Naive thymus-derived CD4-positive, alpha-beta T cell (primary cell): ENCODE data around the gene GXYLT2. TPM values are rescaled to one million over a fixed set of nuclear protein-coding genes. Genes with fewer than 3 reads are reported as not detected.

Experiments used
- ATAC-seq: fragments of 150-1000 bp; cut with Tn5 transposase; 2 replicates; pipeline ENCODE4 v1.10.0; 2021; ENCODE audit warnings: mild to moderate bottlenecking, moderate library complexity
- CTCF ChIA-PET: fragments of 350-600 bp; sonication (Branson Sonifier 250); formaldehyde crosslinking; loops from one replicate; lab custom pipeline; 2021; ENCODE audit warnings: antibody characterized with exemption; lab: Charles Lee
- POLR2A ChIA-PET: fragments of 350-600 bp; sonication (Branson Sonifier 250); formaldehyde crosslinking; loops from one replicate; lab custom pipeline; 2021; ENCODE audit warnings: antibody characterized with exemption, inconsistent platforms; lab: Charles Lee
- DNase-seq, 9 donors: peaks; one replicate each; pipeline versions ENCODE4 v3.0.0 to v3.0.0-alpha.2; 2020 to 2022; ENCODE audit warnings: mixed read lengths in 1 of 9
- H3K27ac ChIP-seq: one replicate; pipeline ENCODE4 v1.7.0; 2013; ENCODE audit warnings: mild to moderate bottlenecking, low read depth, low read length, moderate library complexity
- H3K27me3 ChIP-seq, 2 donors: one replicate each; pipeline ENCODE4 v1.7.0; 2013; ENCODE audit warnings: low read length in 2 of 2, mild to moderate bottlenecking in 2 of 2, moderate library complexity in 2 of 2; ENCODE audit not compliant: control insufficient read depth in 2 of 2, insufficient read depth in 2 of 2
- H3K36me3 ChIP-seq, 3 experiments: 1 replicate in 2 of 3; 2 replicates in 1 of 3; pipeline ENCODE4 v1.7.0; 2013; ENCODE audit warnings: low read length in 3 of 3, mild to moderate bottlenecking in 3 of 3, moderate library complexity in 1 of 3; ENCODE audit not compliant: insufficient read depth in 3 of 3, control insufficient read depth in 2 of 3
- H3K4me1 ChIP-seq, 2 donors: one replicate each; pipeline ENCODE4 v1.7.0; 2013; ENCODE audit warnings: low read length in 2 of 2, mild to moderate bottlenecking in 2 of 2, moderate library complexity in 1 of 2; ENCODE audit not compliant: control insufficient read depth in 2 of 2, insufficient read depth in 2 of 2
- H3K4me3 ChIP-seq: 2 replicates; pipeline ENCODE4 v1.7.0; 2013; ENCODE audit warnings: mild to moderate bottlenecking, low read length
- H3K9me3 ChIP-seq, 3 experiments: 1 replicate in 2 of 3; 2 replicates in 1 of 3; pipeline ENCODE4 v1.7.0; 2013; ENCODE audit warnings: low read length in 3 of 3; ENCODE audit not compliant: control insufficient read depth in 2 of 3
- H3K27ac Mint-ChIP-seq, 9 donors: one replicate each; pipeline ENCODE4 v1.8.0; 2020 to 2022; ENCODE audit warnings: mixed read lengths in 9 of 9, mild to moderate bottlenecking in 8 of 9, moderate library complexity in 5 of 9, inconsistent platforms in 2 of 9
- H3K27me3 Mint-ChIP-seq, 5 donors: one replicate each; pipeline ENCODE4 v1.8.0; 2021 to 2022; ENCODE audit warnings: mixed read lengths in 5 of 5, mild to moderate bottlenecking in 1 of 5
- H3K36me3 Mint-ChIP-seq, 5 donors: one replicate each; pipeline ENCODE4 v1.8.0; 2020 to 2022; ENCODE audit warnings: mixed read lengths in 5 of 5, mild to moderate bottlenecking in 3 of 5, inconsistent platforms in 1 of 5
- H3K4me1 Mint-ChIP-seq, 7 donors: one replicate each; pipeline ENCODE4 v1.8.0; 2020 to 2022; ENCODE audit warnings: mixed read lengths in 7 of 7, mild to moderate bottlenecking in 3 of 7, inconsistent platforms in 1 of 7
- H3K4me3 Mint-ChIP-seq, 10 donors: one replicate each; pipeline ENCODE4 v1.8.0; 2020 to 2022; ENCODE audit warnings: mild to moderate bottlenecking in 10 of 10, mixed read lengths in 10 of 10, moderate library complexity in 6 of 10, inconsistent platforms in 2 of 10
- H3K9me3 Mint-ChIP-seq, 11 donors: one replicate each; pipeline ENCODE4 v1.8.0; 2020 to 2022; ENCODE audit warnings: mixed read lengths in 11 of 11, mild to moderate bottlenecking in 4 of 11, inconsistent platforms in 1 of 11, moderate library complexity in 1 of 11
- intact Hi-C, 2 donors: fragments of 100-400 bp; cut with micrococcal nuclease; formaldehyde crosslinking; loops; one replicate each; pipeline ENCODE4 v1.15.1; 2023
- polyA plus RNA-seq, 2 donors: library from polyadenylated mRNA; unstranded; fragments of 300-500 nt; fragmentation: Illumina TruSeq; gene quantifications; one replicate each; pipeline ENCODE4 v1.2.3, GENCODE V29; 2021
- total RNA-seq, 6 experiments: library from RNA in 5 of 6; stranded (reverse) in 5 of 6; gene quantifications; 1 replicate in 5 of 6; 2 replicates in 1 of 6; pipeline ENCODE4 v1.2.3 and lab custom pipeline; 2021 to 2026

The GXYLT2 gene
- total and polyA plus RNA-seq, 7 experiments from 2014 or later: not detected

- peaks cover 0 to 10% (median 0%) of the 10 kb centered on the region in 3 experiments for H3K36me3 ChIP-seq
- H3K4me1 Mint-ChIP-seq: peaks cover 34 to 67% (median 51%) of the 10 kb centered on the region in 7 donors
Measured at GRCh38 chr3:72847751-72848702, 39.8 kb upstream of the GXYLT2 start, which contains the start of gene SHQ1. SHQ1 (minus strand) TSS chr3:72848445; CDS start chr3:72848340, 105 bp downstream.

GRCh38 chr3:72848703-72849081 is 39.2 kb upstream of the GXYLT2 start:
- H3K27me3 Mint-ChIP-seq: peaks cover 0 to 7% (median 0%) of the 10 kb centered on the region in 5 donors
- no peaks in the 10 kb centered on the region for H3K9me3 Mint-ChIP-seq
- intact Hi-C loops: loop anchor here (1.0 to 5.0 kb wide), 11 partner anchors 26 to 1126 kb away; partner anchors contain the start of genes RYBP (in 2 of the 2), EIF4E3 (in 1 of the 2) and PPP4R2 (in 1 of the 2)
- peak overlapping the region; percentile 93 to 100 (median 98) for H3K4me3 Mint-ChIP-seq
- peak; percentile 44 for ATAC-seq
- peaks cover 33 to 62% (median 51%) of the 10 kb centered on the region in 7 donors for H3K4me1 Mint-ChIP-seq
- peaks cover 14 to 16% of the 10 kb centered on the region in 2 donors for H3K4me1 ChIP-seq
- ChIA-PET CTCF (interaction anchor here (2.3 to 3.0 kb wide), 2 partner anchors 208 to 238 kb away, joined by 6 to 20 read pairs; no protein-coding TSS in a partner anchor), POLR2A (interaction anchor here (0.9 to 1.5 kb wide), 3 partner anchors 28 to 110 kb away, joined by 3 read pairs; no protein-coding TSS in a partner anchor)
- peak overlapping the region; percentile 80 to 92 (median 89) for H3K27ac Mint-ChIP-seq
- H3K36me3 ChIP-seq: peaks cover 0 to 10% (median 0%) of the 10 kb centered on the region in 3 experiments
- peak overlapping the region; percentile 71 for H3K27ac ChIP-seq
- H3K9me3 ChIP-seq: no peaks in the 10 kb centered on the region
- peak overlapping the region; percentile 92 for H3K4me3 ChIP-seq
- DNase-seq: peak in 2 of 9 donors; percentile 26 to 63
- H3K27me3 ChIP-seq: no peaks in the 10 kb centered on the region
- H3K36me3 Mint-ChIP-seq: peaks cover 0 to 4% (median 0%) of the 10 kb centered on the region in 5 donors

More at GRCh38 chr3:72847751-72848702, 39.8 kb upstream of the GXYLT2 start, which contains the start of gene SHQ1:
- ChIA-PET POLR2A (interaction anchor here (0.6 to 1.5 kb wide), 4 partner anchors 27 to 1120 kb away, joined by 3 read pairs; no protein-coding TSS in a partner anchor), CTCF (interaction anchor here (0.7 to 2.3 kb wide), 3 partner anchors 18 to 209 kb away, joined by 3 to 6 read pairs (median 4); no protein-coding TSS in a partner anchor)
- Histone ChIP-seq H3K4me1 (peaks cover 14 to 16% of the 10 kb centered on the region in 2 donors), H3K4me3 (peak within 1 kb of the TSS; percentile 92), H3K9me3 (no peaks in the 10 kb centered on the region), H3K27me3 (no peaks in the 10 kb centered on the region), H3K27ac (peak within 1 kb of the TSS; percentile 71)
- H3K4me3 Mint-ChIP-seq: peak within 1 kb of the TSS; percentile 93 to 100 (median 98)
- H3K27me3 Mint-ChIP-seq: peaks cover 0 to 7% (median 0%) of the 10 kb centered on the region in 5 donors
- peak; percentile 96 for ATAC-seq
- no peaks in the 10 kb centered on the region for H3K9me3 Mint-ChIP-seq
- intact Hi-C loops: loop anchor here (1.0 to 5.0 kb wide), 11 partner anchors 26 to 1125 kb away; partner anchors contain the start of genes RYBP (in 2 of the 2), EIF4E3 (in 1 of the 2) and PPP4R2 (in 1 of the 2)
- DNase-seq: peak; percentile 87 to 94 (median 92)
- peaks cover 0 to 10% (median 3%) of the 10 kb centered on the region in 5 donors for H3K36me3 Mint-ChIP-seq
- peak within 1 kb of the TSS; percentile 80 to 92 (median 89) for H3K27ac Mint-ChIP-seq

- intact Hi-C loops: no loop called here
- Mint-ChIP-seq H3K36me3 (no peaks in the 10 kb centered on the region), H3K9me3 (no peaks in the 10 kb centered on the region), H3K4me3 (no peak overlapping the region), H3K4me1 (peaks cover 0 to 5% (median 4%) of the 10 kb centered on the region in 7 donors), H3K27ac (no peak overlapping the region), H3K27me3 (peaks cover 0 to 9% (median 0%) of the 10 kb centered on the region in 5 donors)
- CTCF ChIA-PET: no interaction called here
- DNase-seq (no peak), ATAC-seq (no peak)
- Histone ChIP-seq H3K4me3 (no peak overlapping the region), H3K27ac (no peak overlapping the region), H3K9me3 (no peaks in the 10 kb centered on the region), H3K4me1 (no peaks in the 10 kb centered on the region), H3K36me3 (no peaks in the 10 kb centered on the region), H3K27me3 (peaks cover 0 to 2% of the 10 kb centered on the region in 2 donors)
- POLR2A ChIA-PET: interaction anchor here (0.6 kb wide), 1 partner anchor 140 kb away, joined by 3 read pairs; no protein-coding TSS in a partner anchor
Measured at GRCh38 chr3:72855001-72855400, 32.8 kb upstream of the GXYLT2 start.

- DNase-seq: no peak
- Histone ChIP-seq H3K36me3 (no peaks in the 10 kb centered on the region), H3K4me1 (no peaks in the 10 kb centered on the region), H3K4me3 (no peak overlapping the region), H3K27ac (no peak overlapping the region), H3K9me3 (no peaks in the 10 kb centered on the region), H3K27me3 (no peaks in the 10 kb centered on the region)
- peaks cover 0 to 4% (median 0%) of the 10 kb centered on the region in 5 donors for H3K27me3 Mint-ChIP-seq
- ChIA-PET POLR2A (no interaction called here), CTCF (interaction anchor here (1.2 kb wide), 1 partner anchor 230 kb away, joined by 3 read pairs; no protein-coding TSS in a partner anchor)
- H3K27ac Mint-ChIP-seq: no peak overlapping the region
- no peak for ATAC-seq
- H3K36me3 Mint-ChIP-seq: no peaks in the 10 kb centered on the region
- no peaks in the 10 kb centered on the region for H3K4me1 Mint-ChIP-seq
- intact Hi-C loops: no loop called here
- H3K4me3 Mint-ChIP-seq: no peak overlapping the region
- no peaks in the 10 kb centered on the region for H3K9me3 Mint-ChIP-seq
Measured at GRCh38 chr3:72860053-72860452, 27.8 kb upstream of the GXYLT2 start.

- no peak overlapping the region for H3K27ac Mint-ChIP-seq
- H3K27me3 Mint-ChIP-seq: no peaks in the 10 kb centered on the region
- no peaks in the 10 kb centered on the region for H3K9me3 Mint-ChIP-seq
- no peaks in the 10 kb centered on the region for H3K9me3 ChIP-seq
- no peak overlapping the region for H3K4me3 ChIP-seq
- H3K27ac ChIP-seq: no peak overlapping the region
- CTCF ChIA-PET: no interaction called here
- no peaks in the 10 kb centered on the region for H3K36me3 Mint-ChIP-seq
- no peak overlapping the region for H3K4me3 Mint-ChIP-seq
- no peaks in the 10 kb centered on the region for H3K4me1 Mint-ChIP-seq
- H3K36me3 ChIP-seq: no peaks in the 10 kb centered on the region
- H3K4me1 ChIP-seq: no peaks in the 10 kb centered on the region
- H3K27me3 ChIP-seq: no peaks in the 10 kb centered on the region
- DNase-seq (no peak), ATAC-seq (no peak)
- intact Hi-C loops: no loop called here
- POLR2A ChIA-PET: no interaction called here
Measured at GRCh38 chr3:72860846-72861245, 27.0 kb upstream of the GXYLT2 start.

- intact Hi-C loops: no loop called here
Measured at GRCh38 chr3:72862314-72863090, 25.3 kb upstream of the GXYLT2 start.

More at GRCh38 chr3:72862314-72863090, 25.3 kb upstream of the GXYLT2 start:
- H3K27ac Mint-ChIP-seq: peak overlapping the region in 1 of 9 donors; percentile 31
- no peaks in the 10 kb centered on the region for H3K9me3 ChIP-seq
- H3K4me3 ChIP-seq: no peak overlapping the region
- H3K27me3 Mint-ChIP-seq: peaks cover 0 to 8% (median 0%) of the 10 kb centered on the region in 5 donors
- no peak overlapping the region for H3K27ac ChIP-seq
- no peaks in the 10 kb centered on the region for H3K4me1 Mint-ChIP-seq
- no peaks in the 10 kb centered on the region for H3K36me3 Mint-ChIP-seq
- no peak overlapping the region for H3K4me3 Mint-ChIP-seq
- H3K4me1 ChIP-seq: no peaks in the 10 kb centered on the region
- no peaks in the 10 kb centered on the region for H3K27me3 ChIP-seq
- CTCF ChIA-PET: no interaction called here
- ATAC-seq (no peak), DNase-seq (no peak)
- H3K9me3 Mint-ChIP-seq: no peaks in the 10 kb centered on the region
- POLR2A ChIA-PET: no interaction called here
- no peaks in the 10 kb centered on the region for H3K36me3 ChIP-seq
